GM18508 (cell line): ENCODE results near the gene VGLL4.
"Not testable (repeated sequence)": the region's sequence is repeated elsewhere in the genome, so short reads cannot be mapped to it uniquely, and the experiment has no call there.

Source experiments
- ATAC-seq: cut with Tn5 transposase; IDR thresholded peaks from one replicate; pipeline ENCODE4 v1.9.1; 2021; ENCODE audit warnings: moderate number of reproducible peaks; ENCODE audit not compliant: insufficient read depth, unreplicated experiment

Gene VGLL4

DNA sequence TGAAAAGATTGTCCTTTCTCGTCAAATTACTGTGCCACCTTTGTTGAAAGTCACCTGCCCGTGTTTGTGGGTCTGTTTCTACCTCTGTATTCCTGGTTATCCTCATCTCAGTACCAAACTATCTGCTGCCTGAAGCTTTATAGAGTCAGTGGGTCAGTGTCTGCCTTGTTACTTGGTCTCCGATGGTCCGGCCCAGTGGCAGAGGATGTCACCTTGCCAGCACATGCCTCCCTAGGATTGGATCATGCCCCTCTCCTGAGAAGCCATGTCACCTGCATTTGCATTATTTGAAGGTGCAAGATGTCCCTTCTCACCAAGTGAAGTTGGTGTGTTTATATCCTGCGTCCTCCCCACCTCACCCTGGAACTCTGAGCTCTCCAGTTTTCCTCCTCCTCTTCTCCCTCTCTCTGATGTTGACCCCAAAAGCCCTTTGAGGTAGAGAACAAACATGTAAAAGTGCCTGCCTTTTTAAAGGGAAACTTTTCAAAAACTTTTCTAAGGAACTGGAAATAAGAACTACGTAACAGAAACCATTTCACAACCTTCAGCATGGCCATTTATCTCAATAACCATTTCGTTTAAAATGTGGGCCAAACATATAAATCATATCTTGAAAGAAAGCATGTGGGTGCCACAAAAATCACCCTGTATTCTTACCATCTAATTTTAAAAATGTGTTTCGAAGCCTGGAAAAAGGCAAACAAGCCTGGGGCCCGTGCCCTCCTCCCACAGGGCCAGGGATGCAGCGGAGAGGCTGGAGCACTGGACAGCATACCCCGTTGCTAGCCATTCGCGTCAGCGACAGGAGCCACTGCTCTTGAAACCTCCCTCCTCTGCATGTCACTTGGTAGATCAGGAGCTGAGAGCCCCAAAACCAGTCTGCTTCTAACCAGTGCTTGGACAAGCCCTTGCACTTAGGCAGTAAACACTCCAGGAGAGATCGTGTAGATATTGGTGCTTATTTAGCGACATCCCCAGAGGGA, 102.1 kb downstream of the VGLL4 start:
- ATAC-seq, result no peak

DNA sequence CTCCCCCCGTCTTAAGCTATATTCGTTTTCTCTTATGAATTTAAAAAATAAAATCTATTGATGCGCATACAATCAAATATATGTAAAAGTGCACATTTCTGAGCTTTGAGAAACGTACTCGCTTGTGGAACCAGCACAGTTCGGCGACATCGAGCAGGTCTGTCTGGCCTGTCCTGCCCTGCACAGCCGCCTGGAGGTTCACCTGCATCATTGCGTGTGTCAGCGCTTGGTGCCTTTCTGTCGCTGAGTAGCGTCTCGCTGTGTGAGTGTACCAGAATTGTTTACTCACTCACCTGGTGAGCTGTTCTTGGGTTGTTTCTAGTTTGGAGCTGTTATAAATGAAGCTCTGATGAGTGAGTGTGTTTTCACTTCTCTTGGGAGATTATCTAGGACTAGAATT, 104.0 kb downstream of the VGLL4 start:
- ATAC-seq, result no peak

DNA sequence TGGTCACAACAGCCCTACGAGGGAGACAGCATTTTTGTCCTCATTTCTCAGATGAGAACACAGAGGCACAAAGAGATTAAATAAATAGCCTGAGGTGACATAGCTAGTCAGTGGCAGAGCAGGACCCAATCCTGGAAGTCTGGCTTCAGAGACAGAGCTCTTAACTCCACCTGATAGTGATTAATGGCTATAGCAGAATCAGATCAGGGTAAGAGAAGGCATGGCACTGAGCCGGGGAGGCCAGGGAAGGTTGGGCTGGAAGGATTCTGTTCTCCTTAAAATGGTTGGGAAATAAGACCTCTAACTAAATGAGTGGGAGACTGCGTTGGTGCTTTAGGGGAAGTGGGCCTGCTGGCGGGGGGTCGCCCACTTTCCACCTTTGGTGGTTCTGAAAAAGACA, 104.5 kb downstream of the VGLL4 start:
- ATAC-seq, result no peak

DNA sequence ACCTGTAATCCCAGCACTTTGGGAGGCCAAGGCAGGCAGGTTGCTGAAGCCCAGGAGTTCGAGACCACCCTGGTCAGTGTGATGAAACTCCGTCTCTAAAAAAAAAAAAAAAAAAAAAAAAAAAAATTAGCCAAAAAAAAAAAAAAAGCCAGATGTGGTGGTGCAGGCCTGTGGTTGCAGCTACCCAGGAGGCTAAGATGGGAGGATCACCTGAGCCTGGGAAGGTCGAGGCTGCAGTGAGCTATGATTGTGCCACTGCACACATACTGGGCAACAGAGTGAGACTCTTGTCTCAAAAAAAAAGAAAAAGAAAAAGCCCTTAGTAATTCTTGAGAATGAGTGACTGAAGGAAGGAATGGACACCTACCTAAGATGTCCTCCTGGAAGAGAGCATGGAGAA, 105.1 kb downstream of the VGLL4 start:
- ATAC-seq, result no peak

DNA sequence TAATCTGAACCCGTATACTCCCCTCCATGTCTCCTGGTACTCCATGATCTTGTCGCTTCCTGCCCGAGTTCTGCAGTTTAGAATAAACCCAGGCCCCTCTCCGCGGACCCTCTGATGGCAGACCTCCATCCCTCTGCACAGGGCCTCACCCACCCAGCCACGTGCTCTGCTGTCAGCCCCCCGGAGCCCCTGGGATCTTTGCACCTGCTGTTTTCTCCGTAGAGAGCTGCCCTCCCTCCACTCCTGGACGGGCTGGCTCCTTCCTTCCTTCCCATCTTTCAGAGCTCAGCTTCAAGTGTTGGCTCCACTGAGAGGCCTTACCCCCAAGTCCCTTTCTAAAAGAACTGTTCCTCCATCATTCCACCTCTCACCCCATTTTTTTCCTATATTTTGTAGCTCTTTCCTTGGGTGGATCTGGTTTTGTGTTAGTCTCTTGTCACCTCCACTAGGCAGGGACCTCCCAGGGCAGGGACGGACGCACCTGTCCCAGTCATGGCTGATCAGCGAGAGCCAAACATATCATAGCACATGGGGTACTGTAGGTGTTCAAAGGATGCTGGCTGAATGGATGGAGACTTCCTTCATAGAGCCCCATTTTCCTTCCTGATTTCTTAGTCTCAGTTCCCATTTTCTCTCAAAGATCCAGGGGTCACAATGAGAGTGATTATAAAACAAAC, 106.6 kb downstream of the VGLL4 start:
- ATAC-seq, result no peak

DNA sequence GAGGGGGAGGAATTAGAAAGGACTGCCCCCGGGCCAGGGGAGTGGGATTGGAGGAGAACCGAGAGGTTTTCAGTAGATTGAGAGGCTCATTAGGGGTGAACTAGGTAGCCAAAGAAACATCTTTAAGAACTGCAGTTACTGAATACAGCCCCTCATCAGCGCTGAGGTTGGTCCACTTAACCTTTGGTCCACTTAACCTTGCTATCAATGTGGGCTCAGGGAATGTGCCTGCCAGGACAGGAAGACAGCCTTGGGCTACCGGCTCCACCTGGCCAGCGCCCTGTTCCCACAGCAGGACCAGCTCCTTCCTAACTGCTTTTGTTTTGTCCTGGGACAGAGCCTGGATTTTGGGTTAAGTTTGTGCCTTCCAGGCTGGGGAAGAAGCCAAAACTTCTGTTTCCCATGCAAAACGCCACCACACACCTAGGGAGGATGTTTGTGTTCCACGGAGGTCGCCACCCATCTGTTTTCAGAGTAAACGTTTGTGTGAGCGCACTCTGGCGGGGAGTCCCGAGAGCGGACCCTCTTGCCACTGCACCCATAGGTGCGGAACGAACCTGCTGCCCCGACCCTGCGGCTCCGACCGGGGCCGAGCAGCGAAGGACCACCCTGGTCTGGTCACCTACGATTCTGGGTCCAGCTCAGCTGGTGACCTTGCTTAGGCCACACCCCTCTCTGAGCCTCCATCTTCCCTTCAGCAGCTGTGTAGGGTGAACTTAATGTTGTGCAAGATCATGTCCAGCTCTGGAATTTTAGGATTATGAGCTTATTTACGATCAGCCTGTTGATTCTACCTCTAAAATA, 107.4 kb downstream of the VGLL4 start:
- no peak for ATAC-seq

DNA sequence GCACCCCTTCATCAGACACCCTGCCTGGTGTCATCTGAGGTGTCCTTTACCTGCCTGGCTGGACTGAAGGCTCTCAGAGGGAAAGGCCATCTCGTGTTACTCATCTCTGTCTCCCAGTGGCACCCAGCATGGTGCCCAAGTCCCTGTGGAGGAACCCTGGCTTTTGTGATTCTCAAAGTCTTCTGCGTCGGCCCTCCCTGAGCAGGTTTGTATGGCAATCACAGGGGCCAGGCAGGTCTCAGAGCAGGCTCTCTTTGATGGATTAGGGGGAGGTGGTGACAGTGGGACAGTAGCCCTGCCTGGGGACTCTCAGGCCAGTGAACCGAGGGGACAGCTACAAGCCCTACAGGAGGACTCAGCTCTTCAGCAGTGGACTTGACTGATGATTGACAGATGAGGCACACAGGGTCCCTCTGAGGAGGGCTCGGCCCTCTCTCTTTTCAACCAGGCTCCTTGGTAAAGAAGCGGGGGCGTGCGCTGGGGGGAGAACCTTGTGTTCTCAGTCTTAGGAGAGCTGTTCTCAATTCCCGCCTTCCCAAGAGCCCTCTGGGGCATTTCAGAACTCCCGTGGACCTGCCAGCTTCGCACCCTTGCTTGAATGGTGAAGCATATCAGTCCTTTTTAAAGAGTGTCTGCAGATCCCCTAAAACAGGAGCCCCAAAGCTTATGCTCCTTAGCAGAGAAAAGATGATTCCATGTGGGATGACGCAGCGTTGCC, 108.3 kb downstream of the VGLL4 start:
- no peak for ATAC-seq

DNA sequence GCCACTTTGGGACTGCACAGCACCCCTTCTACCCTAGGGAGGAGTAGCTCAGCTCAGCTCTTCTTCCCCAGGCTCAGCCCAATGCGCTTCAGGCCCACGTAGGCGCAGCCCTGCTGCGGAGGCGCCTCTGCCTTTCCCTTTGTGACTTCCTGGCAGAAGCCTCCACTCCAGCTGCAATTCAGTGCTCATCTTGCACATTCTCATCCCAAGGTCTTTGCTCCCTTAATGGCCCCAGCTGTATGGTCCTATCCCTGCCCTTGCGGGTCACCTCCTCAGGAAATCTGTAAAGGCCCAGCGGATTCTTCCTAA, 109.0 kb downstream of the VGLL4 start:
- ATAC-seq, result no peak

DNA sequence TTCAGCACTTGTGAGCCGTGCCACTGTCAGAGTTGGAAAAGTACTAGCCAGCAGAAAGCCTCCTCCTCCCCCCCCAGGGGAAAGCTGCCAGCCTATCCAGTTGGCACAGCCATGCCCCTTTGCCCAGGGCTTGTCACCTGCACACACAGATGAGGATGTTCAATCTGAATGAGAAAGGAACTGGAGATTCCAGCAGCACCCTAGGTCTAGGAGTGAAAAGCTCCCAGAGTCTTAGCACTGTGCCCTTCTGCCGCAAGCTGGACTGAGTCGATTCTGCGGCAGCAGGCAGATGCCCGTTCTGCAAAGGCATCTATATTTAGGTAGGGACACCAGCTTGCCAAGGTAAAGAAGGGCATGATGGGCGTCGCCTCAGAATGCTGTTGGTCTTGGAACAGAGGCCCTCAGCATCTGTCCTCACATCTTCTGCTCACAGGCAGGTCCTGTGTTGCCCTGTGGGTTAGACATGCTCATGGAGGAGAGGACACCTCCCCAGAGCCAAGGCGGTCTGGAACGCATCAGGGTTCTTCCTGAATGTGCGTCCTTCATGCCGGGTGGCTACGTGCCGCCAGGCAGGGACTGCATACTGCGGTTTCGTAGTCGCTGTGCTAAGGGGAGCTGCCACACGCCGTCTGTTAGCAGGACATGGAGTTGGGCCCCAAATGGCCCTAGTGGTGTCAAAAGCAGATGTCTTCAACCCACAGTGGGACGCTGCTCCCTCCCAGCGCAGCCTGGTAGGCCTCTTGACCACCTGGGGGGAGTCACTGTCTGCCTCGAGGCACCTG, 109.5 kb downstream of the VGLL4 start:
- no peak for ATAC-seq

DNA sequence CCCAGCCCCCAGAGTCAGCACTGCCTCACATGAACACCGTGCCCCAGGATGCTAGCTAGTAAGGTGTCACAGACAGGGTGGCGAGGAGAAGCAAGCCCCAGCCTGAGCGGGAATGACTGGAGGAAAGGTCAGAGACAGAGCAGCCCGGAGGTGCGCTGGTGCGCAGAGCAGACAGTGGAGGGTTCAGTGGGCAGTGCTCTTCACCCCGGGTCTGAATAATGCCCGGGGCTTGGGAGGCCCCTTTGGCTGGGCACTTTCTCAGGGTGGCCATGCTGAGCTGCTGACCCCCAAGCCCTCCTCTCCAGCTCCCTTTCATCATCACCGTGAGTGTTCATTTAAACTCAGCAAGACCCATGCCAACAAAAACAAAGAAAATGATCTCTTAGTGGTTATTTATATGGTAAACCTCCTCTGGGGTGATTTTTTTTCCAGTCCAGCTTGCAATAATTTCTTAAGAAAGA, 110.8 kb downstream of the VGLL4 start:
- ATAC-seq, result no peak

DNA sequence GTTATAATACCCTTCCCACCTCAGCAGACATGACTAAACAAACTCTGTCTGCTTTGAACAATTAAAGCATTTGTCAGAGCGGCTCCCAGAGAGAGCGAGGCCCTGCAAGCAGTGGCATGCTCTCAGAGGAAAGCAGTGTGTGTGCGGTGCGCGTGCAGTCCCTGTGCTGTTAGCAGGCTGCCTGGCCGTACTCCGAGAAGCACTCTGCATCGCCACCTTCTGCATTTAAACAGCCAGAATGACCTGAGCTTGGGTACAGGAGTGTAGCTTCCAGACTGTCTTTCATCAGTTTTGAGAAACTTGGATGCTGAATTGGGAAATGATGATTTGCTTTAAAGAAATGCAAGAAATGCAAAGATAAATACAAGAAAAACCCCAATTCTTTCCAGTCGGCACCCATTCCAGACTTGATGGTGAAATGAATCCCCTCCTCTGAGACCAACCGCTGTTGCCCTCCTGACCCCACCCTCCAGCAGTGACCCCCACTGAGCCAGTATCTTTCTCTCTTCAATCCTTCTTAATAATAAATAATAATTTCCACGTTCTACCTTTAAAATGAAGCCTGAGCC, 113.5 kb downstream of the VGLL4 start:
- no peak for ATAC-seq

DNA sequence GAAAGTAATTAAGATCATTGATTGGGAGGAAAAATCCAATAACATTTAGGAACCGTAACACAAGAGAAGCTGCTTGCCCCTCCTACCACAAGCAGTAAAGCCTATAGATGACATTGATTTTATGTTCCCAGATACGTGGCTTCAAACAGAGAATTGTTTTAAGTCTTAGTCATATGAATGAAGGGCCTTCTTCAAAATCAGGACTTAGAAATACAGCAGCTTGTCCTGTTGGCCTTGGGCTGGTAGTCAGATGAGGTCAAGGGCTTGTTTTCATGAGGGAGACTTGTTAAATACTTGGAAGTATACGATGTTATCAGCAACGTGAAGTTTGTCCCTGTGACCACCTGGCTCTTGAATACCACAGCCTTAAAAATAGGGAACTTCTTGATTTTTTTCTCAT, 114.4 kb downstream of the VGLL4 start:
- ATAC-seq, result no peak

DNA sequence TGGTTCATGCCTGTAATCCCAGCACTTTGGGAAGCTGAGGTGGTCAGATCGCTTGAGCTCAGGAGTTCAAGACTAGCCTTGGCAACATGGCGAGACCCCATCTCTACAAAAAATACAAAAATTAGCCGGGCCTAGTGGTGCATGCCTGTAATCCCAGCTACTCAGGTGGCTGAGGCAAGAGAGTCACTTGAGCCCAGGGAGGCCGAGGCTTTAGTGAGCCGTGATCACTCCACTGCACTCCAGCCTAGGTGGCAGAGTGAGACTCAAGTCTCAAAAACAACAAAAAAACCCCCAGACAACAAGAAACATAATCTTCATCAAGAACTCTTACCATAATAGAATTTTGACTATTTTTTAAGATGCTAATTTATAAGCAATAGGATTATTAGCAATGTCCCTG, 117.6 kb downstream of the VGLL4 start:
- not testable (repeated sequence) for ATAC-seq

DNA sequence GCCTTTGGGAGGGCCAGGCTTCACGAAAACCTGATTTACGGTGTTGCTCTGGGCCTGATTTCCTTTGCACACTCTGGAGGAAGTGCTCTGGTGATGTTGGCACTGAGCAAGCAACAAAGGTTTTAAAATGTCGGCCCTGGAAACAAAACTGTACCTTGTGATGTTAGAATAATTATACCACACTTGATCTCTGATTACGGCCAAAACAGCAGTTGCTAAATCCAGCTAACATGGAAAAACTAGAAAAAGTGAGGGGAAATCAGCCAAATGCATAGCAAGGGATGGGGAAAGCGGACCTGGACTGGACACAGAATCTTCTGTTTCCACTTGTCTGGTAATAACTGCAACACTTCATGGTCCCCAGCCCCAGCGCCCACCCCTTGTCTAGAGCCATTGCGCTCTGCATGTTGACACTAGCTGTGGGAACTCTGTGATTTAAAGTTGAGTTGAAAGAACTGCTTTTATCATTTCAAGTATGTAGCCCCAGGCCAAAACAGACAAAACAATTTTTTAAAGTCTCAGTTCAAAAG, 120.1 kb downstream of the VGLL4 start:
- ATAC-seq, result no peak

DNA sequence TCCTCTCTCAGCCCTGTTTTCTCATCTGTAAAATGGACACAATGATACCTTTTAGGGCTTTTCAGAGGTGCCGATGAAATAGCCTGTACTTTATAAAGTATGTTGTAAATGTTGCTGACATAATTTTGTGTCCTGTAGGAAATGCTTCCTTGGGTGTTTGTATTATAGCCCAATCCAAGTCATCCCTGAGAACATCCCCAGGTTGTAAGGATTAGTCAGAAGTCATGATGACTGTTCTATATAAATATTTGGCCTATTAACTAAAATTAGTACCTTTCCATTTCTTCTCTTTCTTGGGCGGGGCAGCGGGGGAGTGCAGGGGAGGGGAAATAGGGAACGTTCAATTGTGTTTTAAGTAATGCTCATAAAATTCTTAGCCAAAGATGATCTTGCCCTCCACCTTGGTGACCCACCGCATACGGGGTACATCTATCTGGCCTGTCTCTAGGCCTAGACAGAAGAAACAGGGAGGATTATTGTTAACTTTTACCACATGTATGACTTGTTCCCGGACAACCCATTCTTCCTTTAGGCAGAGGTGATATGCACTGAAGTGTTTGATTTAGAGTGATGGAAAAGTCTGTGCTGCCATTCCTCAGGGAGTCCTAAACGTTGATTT, 120.7 kb downstream of the VGLL4 start:
- no peak for ATAC-seq

DNA sequence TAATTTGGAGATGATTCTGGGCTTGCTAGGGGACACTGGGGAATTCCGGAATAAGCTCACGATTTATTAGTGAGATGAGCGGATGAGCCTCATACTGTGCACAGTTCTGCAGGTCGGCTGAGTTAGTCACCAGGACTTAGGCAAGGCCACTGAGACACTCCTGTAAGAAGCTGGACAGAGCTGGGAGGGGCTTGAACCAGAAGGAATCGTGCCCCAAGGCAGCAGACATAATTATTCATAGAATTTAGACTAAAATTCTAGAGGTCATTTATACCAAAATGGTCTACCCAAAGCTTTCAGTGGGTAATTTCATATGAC, 121.4 kb downstream of the VGLL4 start:
- no peak for ATAC-seq

DNA sequence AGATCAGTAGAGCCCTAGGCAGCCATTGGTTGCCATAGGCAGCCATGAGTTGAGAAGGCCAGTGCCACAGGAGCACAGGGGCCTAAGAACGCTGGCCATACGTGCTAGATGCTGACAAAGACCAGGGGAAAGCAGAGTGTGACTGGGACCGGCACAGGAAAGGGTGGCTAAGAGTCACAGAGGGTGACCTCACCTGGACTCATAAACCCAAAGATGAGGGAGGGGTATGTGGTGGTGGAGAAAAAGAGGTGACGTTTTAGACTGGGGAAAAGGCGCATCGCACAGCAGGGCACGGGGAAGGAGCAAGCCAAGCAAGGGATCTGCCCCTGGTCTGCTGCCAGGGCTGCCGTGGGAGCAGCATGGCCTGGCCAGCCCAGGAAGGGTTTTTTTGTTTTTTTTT, 122.5 kb downstream of the VGLL4 start:
- no peak for ATAC-seq

DNA sequence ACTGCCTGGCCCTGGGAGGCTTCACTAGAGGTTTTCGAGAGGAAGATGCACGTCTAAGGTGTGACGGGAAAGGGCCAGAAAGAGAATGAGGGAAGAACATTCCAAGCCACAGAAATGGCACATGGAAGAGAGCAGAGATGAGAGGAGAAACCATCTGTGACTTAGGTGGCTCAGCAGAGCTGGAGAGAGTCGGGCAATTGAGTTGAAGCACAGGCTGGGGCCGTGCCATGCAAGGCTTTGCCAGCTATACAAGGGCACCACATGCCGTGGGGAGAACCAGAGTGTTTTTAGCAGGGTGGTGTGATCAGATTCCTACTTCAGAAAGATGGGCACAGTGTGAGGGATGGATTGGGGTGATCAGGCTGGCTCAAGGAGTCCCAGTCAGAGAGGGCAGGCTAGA, 126.1 kb downstream of the VGLL4 start:
- ATAC-seq, result no peak
